Activated CD4-positive, alpha-beta T cell treated with anti-CD3 and anti-CD28 coated beads, Interleukin-10, Interleukin-2, amounts not matched to agents 100 ng/mL and 50 ng/mL, durations not matched to agents 16 hours and 8 hours (primary cell): ENCODE data around the gene ISM1.
A peak's percentile ranks its signal among the peaks of the same experiment; 100 is the strongest.
"Not testable (repeated sequence)": the region's sequence is repeated elsewhere in the genome, so short reads cannot be mapped to it uniquely, and the experiment has no call there.

Experiments used
- DNase-seq: peaks from one replicate; pipeline ENCODE4 v3.0.0-alpha.2; 2020

Gene ISM1

DNA sequence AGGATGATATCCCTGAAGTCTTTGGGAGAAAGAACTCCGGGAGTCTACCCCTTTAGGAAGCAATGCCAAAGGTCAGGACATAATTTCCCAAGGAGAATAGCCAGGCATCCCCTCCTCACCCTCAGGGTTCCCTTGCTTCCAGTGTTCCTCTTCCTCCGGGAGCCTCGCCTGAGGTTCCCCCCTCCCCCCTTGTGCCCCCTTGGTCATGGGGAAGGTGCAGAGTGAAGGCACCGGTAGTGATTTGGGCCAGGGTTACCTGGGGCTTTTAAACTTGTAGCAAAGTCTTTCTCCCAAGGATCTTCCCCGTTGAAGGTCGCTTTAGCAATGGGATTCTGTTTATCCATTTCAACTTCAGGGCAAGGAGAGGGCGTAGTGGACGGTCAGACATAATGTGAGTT, 1.2 kb downstream of the ISM1 start:
- no peak for DNase-seq

DNA sequence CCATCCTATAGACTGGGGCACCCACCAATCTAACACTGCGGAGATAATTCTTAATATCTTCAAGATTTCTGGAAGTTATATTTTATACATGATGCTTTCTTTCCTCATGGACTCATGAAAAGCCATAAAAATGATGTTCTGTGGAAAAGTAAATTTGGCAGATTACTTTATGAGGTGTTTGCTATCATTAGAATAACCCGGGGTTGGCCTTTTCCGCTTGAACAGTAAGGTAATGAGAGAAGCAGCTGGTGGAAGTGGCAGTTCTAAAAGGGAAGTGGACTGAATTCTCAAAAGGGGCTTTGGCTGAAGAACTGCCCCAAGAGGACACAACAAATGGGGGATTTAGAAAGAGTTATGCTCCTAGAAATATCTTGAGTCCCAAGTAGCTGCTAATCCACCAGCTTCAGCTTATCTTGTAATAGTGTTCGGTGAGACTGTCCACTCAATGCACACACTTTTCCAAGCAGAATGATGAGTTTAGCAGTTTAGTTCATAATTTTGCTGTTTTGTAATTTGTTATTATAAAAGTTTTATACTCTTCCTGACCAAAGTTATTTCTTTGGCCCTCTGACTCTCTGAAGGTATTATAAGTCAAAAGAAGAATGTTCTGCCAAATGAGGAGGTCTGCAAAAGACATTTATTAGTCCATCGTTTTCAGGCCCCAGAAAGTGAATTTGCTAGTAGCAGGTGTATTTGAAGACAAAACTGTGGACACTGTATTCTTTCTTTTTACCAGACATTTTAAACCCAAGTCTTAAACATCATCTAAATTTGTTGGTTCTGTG, 2.9 kb downstream of the ISM1 start:
- no peak for DNase-seq

DNA sequence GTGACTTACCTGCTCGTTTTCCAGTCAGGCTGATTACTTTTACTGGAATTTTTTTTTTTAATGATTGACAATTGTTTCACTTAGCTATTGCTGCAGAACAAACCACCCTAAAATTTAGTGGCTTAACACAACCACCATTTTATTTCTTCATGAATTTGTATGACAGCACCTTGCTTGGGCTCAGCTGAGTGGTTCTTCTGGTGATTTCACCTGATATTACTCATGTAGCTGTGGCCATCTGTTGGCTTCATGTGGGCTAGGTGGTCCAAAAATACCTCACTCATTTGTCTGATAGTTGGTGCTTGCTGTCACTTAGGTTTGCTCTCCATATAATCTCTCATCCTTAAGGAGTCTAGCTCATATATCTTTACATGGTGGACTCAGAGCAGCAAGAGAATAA, 5.3 kb downstream of the ISM1 start:
- DNase-seq = no peak

DNA sequence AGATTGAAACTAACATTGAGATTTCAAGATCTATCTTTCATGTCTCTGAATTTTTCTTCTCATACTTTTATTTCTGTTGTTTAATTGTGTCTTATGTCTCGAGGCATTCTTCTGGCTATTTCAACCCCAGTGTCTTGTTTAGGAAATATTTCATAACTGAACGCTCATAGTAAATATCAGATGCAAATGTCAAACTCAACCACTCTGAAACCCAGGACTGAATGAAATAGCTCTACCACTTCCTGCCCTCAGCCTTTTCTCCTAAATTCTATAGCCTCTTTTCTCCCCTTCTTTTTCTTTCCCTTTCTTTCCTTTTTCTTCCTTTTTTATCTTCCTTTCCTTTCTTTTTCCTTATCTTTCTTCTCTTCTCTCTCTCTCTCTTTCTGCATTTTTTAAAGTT, 7.7 kb downstream of the ISM1 start:
- no peak for DNase-seq

DNA sequence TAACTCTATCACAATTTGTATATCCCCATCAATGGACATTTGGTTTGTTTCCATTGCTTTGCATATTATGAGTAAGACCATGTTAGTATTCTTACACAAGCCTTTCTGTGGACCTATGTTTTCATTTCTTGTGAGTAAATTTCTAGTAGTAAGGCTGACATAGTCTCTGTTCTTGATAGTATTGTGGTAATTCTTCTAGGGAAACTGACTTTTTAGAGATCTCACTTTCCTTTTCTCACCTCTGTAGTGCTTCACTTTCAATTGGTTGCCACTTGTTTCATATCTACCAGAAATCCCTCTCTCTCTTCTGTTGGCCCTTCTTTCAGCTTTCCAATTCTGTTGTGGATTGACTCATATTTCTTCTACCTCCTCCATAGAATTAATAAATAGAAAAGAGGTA, 8.5 kb downstream of the ISM1 start:
- DNase-seq = peak; percentile 35

DNA sequence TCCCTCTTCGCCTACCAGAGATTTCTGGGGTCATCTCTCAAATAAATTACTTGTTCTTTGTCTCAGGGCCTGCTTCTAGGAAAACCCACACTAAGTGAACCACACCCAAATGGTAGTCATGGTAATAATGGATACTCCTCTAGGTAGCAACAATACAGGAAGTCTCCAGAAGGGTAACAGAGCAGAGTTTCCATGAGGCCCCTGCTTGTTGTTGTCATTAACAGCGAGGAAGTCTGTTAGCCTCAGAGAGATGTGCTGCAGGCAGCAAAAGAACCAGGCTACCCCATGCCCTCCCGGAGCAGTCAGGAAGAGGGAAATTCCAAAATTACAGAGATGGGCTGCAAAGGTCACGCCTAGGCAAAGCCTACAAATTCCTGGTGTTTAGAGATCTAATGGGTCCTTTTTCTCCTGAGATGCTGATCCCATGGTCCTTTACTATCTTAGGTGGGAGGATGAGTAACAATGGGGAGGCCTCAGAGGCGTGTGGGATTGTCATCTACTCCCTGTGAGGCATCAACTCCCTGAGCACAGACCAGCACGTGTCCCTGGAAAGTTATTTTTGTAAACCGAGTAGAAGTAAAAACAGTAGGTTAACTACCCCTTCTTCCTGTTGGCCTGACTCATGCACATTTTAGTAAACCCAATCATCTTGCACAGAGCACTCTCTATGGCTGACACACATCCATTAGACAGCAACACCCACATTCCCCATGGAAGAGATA, 10.1 kb downstream of the ISM1 start:
- peak; percentile 30 for DNase-seq

DNA sequence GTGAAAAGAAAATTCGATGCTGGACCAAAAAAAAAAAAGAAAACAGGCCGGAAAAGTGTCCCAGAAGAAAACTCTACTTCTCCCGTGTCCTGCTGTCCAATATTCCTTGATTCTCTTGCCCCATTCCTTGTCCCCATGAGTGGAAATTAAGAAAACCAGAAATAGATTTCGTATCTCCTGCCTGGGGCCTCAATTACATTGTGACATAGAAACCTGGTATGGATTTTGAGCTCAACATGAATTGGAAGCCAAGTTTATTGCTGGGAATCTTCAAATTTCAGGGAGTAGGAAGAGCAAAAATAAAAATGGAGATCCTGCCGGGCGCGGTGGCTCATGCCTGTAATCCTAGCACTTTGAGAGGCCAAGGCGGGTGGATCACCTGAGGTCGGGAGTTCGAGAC, 11.9 kb downstream of the ISM1 start:
- no peak for DNase-seq

DNA sequence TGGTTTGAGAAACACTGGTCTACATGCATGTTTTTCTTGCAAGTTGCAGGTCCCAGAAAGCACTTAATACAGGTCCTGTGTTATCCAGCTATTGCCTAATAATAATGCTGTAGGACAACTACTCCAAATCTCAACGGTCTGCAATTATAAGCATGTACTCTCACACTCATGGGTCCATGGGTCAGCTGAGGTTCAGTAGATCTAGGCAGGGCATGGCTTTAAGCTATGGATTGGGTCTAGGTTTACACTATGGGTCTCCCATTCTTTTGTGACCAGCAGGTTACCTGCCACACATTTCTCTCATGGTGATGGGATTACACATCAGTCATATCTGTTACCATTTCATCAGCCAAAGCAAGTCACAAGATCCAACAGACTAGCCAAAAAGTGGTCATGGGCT, 13.9 kb downstream of the ISM1 start:
- no peak for DNase-seq

DNA sequence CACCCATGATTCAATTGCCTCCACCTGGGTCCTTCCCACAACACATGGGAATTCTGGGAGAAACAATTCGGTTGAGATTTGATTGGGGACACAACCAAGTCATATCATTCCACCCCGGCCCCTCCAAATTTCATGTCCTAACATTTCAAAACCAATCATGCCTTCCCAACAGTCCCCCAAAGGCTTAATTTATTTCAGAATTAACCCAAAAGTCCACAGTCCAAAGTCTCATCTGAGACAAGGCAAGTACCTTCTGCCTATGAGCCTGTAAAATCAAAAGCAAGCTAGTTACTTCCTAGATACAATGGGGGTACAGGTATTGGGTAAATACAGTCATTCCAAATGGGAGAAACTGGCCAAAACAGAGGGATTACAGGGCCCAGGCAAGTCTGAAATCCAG, 15.3 kb downstream of the ISM1 start:
- not testable (repeated sequence) for DNase-seq

DNA sequence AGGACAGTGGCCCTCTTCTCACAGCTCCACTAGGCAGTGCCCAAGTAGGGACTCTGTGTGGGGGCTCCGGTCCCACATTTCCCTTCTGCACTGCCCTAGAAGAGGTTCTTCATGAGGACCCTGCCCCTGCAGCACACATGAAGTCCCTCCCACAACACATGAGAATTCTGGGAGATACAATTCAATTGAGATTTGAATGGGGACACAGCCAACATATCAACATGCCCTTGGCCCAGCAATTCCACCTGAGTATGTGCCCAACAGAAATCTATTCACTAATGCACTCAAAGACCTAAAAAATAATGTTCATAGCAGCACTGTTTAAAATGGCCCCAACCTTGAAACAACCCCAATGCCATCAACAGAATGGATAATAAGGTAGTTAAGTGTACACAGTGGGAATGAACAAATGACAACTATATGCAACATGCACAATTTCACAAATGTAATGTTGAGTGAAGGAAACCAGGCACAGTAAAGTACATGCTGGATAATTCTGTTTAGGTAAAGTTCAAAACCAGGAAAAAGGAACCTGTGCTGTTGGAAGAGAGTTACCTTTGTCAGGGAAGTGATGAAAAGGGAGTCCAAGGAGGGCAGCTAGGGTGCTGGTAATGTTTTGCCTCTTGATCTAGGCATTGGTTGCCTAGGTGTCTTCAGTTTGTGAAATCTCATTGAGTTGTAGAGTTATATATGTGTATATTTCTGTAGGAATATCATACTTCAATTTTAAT, 16.1 kb downstream of the ISM1 start:
- no peak for DNase-seq

DNA sequence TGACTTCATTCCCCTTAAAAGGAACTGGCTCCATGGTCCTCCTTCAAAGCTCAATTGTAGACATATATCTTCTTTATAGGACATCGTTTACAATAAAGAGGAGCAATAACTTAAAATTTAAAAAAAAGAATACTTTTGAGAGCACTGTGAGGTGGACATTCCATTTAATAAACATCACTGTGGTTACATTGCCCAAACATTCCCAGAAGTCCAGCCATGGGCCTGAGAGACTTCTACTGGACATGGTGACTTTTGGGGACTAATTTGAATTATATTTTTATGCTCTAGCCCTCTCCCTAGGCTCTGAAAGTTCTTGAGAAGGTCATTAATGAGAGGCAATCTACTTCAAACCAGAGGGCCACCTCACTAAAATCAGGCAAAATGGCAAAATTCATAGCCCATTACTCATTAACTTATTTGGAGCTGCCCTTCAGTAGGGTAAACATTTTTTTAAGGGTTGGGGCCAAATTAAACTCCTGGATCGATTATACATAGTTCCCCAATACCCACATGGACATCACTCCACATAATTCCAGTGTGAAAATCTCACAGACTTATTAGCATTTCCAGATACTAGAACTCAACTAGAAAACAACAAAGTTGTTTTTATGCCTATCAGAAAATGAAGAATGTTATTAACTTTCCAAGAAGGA, 17.1 kb downstream of the ISM1 start:
- DNase-seq = no peak

DNA sequence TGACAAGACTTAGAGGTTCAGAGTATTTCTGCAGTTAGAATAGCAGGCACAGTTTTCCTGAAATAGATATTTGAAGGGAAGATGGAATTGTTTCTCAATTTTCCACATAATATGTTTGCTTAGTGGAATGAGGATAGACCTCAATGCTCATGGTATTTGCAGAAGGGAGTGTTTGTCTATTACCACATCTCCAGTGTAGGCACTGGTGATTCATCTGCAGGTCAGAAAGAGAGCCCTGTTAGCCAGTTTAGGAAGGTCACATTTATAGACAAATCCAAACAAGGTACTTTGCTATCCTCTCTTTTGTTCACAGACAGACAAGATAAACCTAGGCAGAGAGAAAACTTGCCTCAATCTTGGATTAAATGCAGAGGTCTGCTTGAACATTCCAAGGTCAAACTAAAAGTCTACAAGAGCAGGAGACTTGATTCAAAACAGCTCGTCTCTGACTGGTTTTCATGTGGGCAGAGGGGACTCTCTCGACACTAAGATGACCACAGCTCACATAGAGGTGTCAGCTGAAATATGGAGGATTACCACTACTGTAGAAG, 22.8 kb downstream of the ISM1 start:
- no peak for DNase-seq

DNA sequence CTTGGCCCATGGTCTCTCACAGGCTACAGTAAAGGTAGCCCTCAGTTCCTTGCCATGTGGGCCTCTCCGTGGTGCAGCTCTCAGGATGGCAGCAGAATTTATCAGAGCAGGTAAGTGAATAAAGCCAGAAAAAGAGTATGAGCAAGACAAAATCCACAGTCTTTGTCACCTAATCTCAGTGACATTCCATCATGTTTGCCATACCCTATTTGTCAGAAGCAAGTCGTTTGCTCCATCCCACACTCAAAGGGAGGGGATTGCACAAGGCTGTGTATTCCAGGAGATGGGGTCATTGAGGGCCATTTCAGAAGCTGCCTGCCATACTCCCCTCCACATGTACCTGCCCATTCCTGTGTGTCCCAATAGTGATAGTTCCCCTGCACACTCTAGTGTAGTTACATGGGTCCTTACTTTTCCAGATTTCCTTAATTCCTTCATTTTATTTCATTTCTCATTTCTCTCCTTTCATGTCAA, 24.2 kb downstream of the ISM1 start:
- DNase-seq = no peak

DNA sequence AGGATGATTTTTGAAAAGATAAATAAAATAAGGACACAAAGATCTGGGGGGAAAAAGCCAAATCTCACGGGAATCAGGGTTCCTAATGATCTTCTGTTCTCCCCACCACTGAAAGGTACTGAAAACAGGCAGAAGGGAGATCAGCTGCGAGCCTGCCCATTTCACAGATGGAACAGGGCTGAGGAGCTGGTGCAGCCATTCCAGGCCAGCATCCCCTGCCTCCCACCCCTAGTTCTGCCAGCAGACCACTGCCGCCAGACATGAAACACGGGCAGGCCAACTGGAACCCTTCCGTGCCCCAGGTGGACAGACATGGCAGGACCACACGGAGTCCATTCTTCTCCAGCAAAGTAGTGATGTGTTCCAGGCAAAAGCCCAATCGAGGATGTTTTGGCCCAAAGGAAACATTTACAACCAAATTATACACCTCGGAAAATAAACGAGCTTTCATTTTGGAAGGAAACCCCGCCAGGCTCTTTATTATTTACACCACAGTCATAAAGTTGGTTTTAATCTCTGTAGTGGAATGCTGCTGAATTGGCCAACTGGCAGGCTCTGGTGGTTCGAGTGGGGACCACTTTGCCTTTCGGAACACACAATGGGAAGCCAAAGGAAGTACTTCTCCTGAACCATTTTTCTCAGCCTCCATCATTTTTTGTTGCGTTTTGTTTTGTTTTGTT, 28.2 kb downstream of the ISM1 start:
- no peak for DNase-seq

DNA sequence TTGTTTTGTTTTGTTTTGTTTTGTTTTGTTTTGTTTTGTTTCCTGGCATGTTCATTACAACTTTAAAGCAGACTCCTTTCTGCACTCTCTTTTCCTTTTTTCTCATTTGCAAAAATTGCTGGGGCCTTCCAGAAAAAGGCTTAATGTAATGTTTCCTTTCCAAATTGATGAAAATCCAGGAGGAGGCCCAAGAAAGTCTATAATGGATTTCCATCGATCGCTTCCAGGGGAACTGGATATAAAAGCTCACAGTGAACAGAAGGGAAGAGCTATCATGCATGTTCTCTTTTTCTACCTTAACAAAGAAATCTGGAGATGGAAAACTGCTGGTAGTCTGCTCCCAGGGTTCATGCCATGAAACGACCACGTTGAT, 28.7 kb downstream of the ISM1 start:
- DNase-seq = no peak

DNA sequence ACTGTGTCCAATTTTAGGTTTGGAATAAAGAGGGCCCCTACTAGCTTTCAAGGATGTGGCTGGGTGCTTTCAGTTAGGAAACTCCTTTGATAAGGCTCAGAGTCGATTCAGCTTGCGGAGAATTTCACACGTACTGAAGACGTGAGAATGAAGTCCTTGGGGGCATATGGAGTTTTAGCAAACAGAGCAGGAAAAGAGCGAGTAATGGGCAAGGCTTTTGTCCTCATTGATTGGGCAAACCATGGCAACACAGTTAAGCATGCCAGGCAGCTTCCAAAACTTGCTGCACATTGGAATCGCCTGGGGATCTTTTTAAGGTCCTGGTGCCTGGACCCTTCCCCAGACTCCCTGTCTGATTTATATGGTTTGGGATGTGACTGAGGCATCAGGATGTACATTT, 29.2 kb downstream of the ISM1 start:
- DNase-seq = no peak

DNA sequence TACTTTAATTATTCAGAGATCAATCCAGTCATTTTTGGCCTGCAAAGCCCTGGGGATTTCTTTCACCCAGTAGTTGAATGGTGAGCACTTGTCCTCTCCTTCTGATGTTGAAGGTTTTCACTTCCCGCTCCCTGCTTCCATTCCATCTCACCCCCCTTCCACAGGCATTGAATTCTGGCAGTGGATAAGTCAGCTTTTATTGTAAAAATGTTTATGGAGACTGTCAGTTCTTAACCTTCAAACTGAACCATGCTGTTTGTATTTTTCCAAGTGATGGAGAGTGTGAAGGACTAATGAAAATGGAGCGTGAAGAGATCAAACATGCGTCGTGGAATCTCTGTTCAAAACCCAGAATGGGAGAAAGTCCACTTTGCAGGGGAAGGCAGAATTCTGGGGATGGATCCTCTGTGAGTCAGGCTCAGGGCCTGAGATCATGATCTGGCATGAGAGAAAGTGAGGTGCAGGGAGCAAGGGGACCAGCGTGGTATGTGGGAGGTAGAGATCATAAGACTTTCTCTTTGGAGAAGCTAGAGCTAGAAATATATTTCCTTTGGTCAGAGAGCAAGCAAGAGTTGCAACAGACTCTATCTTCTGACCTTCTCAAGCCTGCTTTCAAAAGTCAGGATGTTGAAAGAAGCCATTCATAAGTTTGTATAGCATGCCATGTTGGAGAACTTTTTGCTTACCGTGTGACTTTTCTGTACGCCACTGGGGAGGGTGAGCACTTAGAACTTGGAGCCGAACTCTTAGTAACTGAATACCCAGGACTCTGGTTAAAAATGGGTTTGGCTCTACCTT, 30.2 kb downstream of the ISM1 start:
- no peak for DNase-seq

DNA sequence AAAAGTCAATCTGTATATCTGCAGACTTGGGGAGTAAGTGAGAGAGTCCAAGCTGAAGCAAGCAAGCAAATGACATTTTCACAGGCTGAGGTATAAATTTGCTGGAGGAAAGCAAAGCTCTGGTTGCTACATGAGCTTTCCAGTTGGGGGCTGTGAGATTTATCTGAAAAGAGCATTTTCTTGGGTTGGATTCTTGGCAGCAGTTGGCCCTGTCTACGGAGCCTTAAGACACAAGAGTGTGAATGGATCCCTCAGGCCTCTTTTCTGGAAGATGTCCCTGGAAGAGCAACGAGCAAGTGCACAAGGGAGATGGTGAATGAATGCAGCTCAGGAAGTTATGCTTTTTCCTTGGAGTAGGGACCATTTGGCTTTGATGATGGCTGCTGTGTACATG, 30.8 kb downstream of the ISM1 start:
- DNase-seq = no peak

DNA sequence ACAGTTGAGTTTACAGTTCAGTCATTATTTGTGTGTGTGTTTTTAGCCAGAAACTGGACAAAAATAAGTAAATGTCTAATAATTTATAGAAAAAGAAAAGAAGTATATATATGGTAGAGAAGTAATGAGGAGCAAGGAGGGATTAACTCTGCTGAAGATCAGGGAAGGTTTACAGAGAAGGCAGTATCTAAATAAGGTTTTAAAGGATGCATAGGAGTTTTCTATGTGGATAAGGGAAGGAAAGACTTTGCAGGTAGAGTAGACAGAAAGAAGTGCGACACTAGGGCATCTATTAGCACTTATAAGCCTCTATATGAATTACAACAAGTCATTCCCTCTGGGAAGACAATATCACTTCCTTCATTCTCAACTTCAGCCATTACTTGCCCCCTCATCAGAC, 34.3 kb downstream of the ISM1 start:
- no peak for DNase-seq

DNA sequence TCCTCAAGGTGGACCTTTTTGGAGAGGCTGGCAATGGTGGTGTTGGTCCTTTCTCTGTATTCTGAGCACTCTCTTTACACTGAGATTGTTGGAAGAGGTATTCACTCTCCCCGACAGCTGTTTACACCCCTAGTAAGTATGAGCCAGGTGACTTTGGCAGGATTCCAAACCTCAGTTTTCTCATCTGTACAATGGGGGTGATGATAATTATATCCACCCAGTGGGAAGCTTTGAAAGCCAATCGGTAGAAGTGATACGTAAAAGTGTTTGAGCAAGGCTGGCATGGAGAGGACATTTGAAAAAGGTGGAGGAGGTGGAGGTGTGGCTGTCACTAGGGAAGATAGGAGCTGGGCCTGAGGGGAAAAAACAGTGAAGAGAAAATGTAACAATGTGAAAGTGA, 35.5 kb downstream of the ISM1 start:
- no peak for DNase-seq

DNA sequence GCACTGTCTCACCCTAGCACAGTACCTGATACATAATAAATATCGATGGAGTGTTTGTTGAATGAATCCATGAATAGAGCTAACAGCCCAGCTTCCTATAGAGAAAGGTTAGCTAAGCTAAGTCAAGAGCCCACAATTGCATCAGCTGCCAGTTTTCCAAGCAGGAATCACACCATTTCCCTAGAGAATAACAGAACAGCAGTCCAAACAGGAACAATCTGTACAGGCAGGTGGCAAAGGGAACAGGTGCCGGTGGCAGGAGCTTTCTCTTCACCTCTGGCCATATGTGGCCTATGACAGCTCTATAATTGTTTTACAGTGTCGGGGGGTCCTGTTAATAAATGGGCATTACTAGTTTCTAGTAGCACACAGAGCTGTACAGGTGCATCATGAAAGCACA, 38.8 kb downstream of the ISM1 start:
- no peak for DNase-seq
